Measurements from ENCODE around the gene LBX2. TPM values are rescaled to one million over a fixed set of nuclear protein-coding genes. Genes with fewer than 3 reads are reported as not detected.
A peak's percentile ranks its signal among the peaks of the same experiment; 100 is the strongest.

Gene LBX2
- total and polyA plus RNA-seq, 10 of the 15 experiments (the other 5 are each of a cell fraction or from before 2014, with no cell fraction given), result 0.08 to 4.0 (median 0.27) TPM

DNA sequence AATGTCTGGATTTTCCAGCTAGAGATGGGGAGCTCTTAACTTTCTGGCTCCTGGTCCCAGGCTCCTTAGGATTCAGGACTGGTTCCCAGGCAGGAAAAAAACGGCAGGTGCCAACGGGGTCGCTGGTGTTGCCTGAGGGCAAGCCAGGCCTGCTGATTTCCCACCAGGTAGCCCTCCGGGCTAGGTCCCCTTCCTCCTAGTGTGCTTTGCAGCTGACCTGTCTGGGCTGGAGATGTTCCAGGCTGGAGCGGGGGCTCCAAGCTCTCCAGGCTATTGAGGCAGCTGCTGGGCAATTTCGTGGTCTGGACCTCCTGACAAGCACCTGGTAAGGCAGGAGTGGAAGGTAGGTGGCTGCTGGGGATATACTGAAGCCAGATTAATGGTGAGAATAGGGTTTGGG, 24.9 kb downstream of the LBX2 start:
- TF ChIP-seq POLR2AphosphoS2 (IDR thresholded peaks at IDR 0.05; ENCODE audit: low read depth, low read length) (no peak), JUND (IDR thresholded peaks at IDR 0.05; ENCODE audit: low read depth, low read length) (no peak)
- H3K27me3 ChIP-seq (replicated peaks in 1 of 2; ENCODE audit: control insufficient read depth in 2 of 2, insufficient read depth in 2 of 2, low read length in 1 of 2), result no peaks in the 10 kb centered on the region
- H2AFZ ChIP-seq (ENCODE audit: control insufficient read depth, low read depth, low read length), result no peak overlapping the region
- DNase-seq (ENCODE audit: low read depth, low spot score) (no peak), ATAC-seq (no peak), FAIRE-seq (no peak)
- CTCF ChIA-PET, result interaction anchor here (0.7 to 2.6 kb wide), 5 partner anchors 8 to 225 kb away, joined by 3 to 10 read pairs (median 3); partner anchors contain the start of genes C2orf81, CCDC142, TTC31 and WBP1
- POLR2A ChIA-PET, result interaction anchor here (0.6 to 1.6 kb wide), 6 partner anchors 8 to 112 kb away, joined by 3 to 5 read pairs (median 3); partner anchors contain the start of genes CCDC142 and MOGS
- no peaks in the 10 kb centered on the region for H4K20me1 ChIP-seq (ENCODE audit: control insufficient read depth, insufficient read depth)
- no TSS peak for BruUV-seq (replicated peaks)
- no peak overlapping the region for H3K9ac ChIP-seq (ENCODE audit: control insufficient read depth, insufficient read depth, low read length)
- intact Hi-C loops (cut with micrococcal nuclease; ENCODE audit: unreplicated experiment) (no loop called here), in situ Hi-C loops (cut with MboI) (no loop called here)
- no peaks in the 10 kb centered on the region for H3K9me3 ChIP-seq (replicated peaks; ENCODE audit: control insufficient read depth, insufficient read depth, low read length)
- RAD21 ChIA-PET (ENCODE audit: unreplicated experiment), result interaction anchor here (1.0 to 1.2 kb wide), 2 partner anchors 16 to 225 kb away, joined by 3 to 4 read pairs; partner anchors contain the start of gene WBP1
- H3K27ac ChIP-seq (ENCODE audit: control insufficient read depth, insufficient read depth), result no peak overlapping the region
- SMC1A ChIA-PET (ENCODE audit: uncharacterized antibody, unreplicated experiment), result interaction anchor here (0.6 to 2.4 kb wide), 7 partner anchors 8 to 225 kb away, joined by 3 to 11 read pairs (median 3); partner anchors contain the start of genes CCDC142, PCGF1 and TTC31
- no peak overlapping the region for H3K4me2 ChIP-seq (ENCODE audit: control insufficient read depth, insufficient read depth)
- H3K4me1 ChIP-seq (ENCODE audit: control insufficient read depth, insufficient read depth, low read length), result 0 out of 2 replicates have a peak, but pooled peaks cover 6% of the 10 kb centered on the region
- H3K4me3 ChIP-seq, result no peak overlapping the region
- peaks cover 0 to 3% of the 10 kb centered on the region in 2 experiments; a peak in 2 of 4 replicates for H3K36me3 ChIP-seq (ENCODE audit: control insufficient read depth in 2 of 2, insufficient read depth in 2 of 2, low read length in 1 of 2)
- WGBS (ENCODE audit: insufficient coverage, insufficient replicate concordance, low lambda C conversion rate, missing lambda C conversion rate), result 91% methylated on average over 6 of the region's 6 CpGs
- peaks cover 10% of the 10 kb centered on the region for H3K79me2 ChIP-seq (ENCODE audit: control insufficient read depth, insufficient read depth, low read length)

- peak; percentile 9; the same call in 1 of the 3 replicates for ATAC-seq
- no peak for TF ChIP-seq RB1 (IDR thresholded peaks at IDR 0.05; ENCODE audit: borderline replicate concordance)
- TF ChIP-seq MTA3 (IDR thresholded peaks at IDR 0.05; ENCODE audit: borderline replicate concordance, low read length), result 0 out of 2 replicates have a peak, but pooled peaks have one; percentile 24
- no peak for TF ChIP-seq IKZF1 (conservative IDR thresholded peaks at IDR 0.05)
- FAIRE-seq, result no peak
- intact Hi-C loops (cut with micrococcal nuclease; ENCODE audit: unreplicated experiment) (no loop called here), in situ Hi-C loops (cut with MboI) (no loop called here)
- Histone ChIP-seq H3K79me2 (ENCODE audit: control insufficient read depth, insufficient read depth, low read length) (peaks cover 10% of the 10 kb centered on the region), H3K4me2 (ENCODE audit: control insufficient read depth, insufficient read depth) (peak overlapping the region; percentile 99), H3K4me3 (peak overlapping the region; percentile 89), H3K27ac (ENCODE audit: control insufficient read depth, insufficient read depth) (peak overlapping the region; percentile 93), H4K20me1 (ENCODE audit: control insufficient read depth, insufficient read depth) (no peaks in the 10 kb centered on the region), H3K4me1 (ENCODE audit: control insufficient read depth, insufficient read depth, low read length) (0 out of 2 replicates have a peak, but pooled peaks cover 6% of the 10 kb centered on the region), H3K9me3 (replicated peaks; ENCODE audit: control insufficient read depth, insufficient read depth, low read length) (no peaks in the 10 kb centered on the region), H3K27me3 (replicated peaks in 1 of 2; ENCODE audit: control insufficient read depth in 2 of 2, insufficient read depth in 2 of 2, low read length in 1 of 2) (no peaks in the 10 kb centered on the region), H3K36me3 (ENCODE audit: control insufficient read depth in 2 of 2, insufficient read depth in 2 of 2, low read length in 1 of 2) (peaks cover 0 to 3% of the 10 kb centered on the region in 2 experiments; a peak in 2 of 4 replicates), H3K9ac (ENCODE audit: control insufficient read depth, insufficient read depth, low read length) (peak overlapping the region; percentile 85), H2AFZ (ENCODE audit: control insufficient read depth, low read depth, low read length) (peak overlapping the region; percentile 91)
- 9% methylated on average over 7 of the region's 7 CpGs for WGBS (ENCODE audit: insufficient coverage, insufficient replicate concordance, low lambda C conversion rate, missing lambda C conversion rate)
- DNase-seq (ENCODE audit: low read depth, low spot score), result no peak
- BruUV-seq (replicated peaks), result TSS peak; percentile 96
- ChIA-PET POLR2A (interaction anchor here (0.6 to 2.7 kb wide), 12 partner anchors 9 to 1064 kb away, joined by 3 to 22 read pairs (median 4); partner anchors contain the start of genes CCDC142, INO80B, TTC31 and WBP1), CTCF (interaction anchor here (0.6 to 2.7 kb wide), 10 partner anchors 9 to 223 kb away, joined by 3 to 20 read pairs (median 6); partner anchors contain the start of genes CCDC142 and TTC31), RAD21 (ENCODE audit: unreplicated experiment) (interaction anchor here (0.7 to 2.1 kb wide), 4 partner anchors 9 to 33 kb away, joined by 3 to 20 read pairs (median 4); partner anchors contain the start of genes CCDC142, TTC31 and WBP1), SMC1A (ENCODE audit: uncharacterized antibody, unreplicated experiment) (interaction anchor here (0.6 to 2.4 kb wide), 12 partner anchors 9 to 472 kb away, joined by 3 to 11 read pairs (median 4); partner anchors contain the start of genes CCDC142 and TTC31)
Measured at GRCh38 chr2:74472945-74473258, 26.5 kb downstream of the LBX2 start.
